ENCODE measurements around the gene MRPS11. TPM values are rescaled to one million over a fixed set of nuclear protein-coding genes. Genes with fewer than 3 reads are reported as not detected.

The MRPS11 gene
- total RNA-seq, 1 donor = 5.0 TPM

Other genes starting within 250 kb of the MRPS11 start
- under 0.01 TPM for gene NTRK3, start 211.0 kb upstream of the MRPS11 start, total RNA-seq
- 8.7 TPM for gene MRPL46, start 320 bp upstream of the MRPS11 start, total RNA-seq
- gene DET1, start 79.0 kb downstream of the MRPS11 start, total RNA-seq = 2.2 TPM
- gene AEN, start 153.6 kb downstream of the MRPS11 start, total RNA-seq = 38.9 TPM
- 37.8 TPM for gene ISG20, start 171.3 kb downstream of the MRPS11 start, total RNA-seq

All from mononuclear cell (primary cell).